SU-DHL-6 (cell line): ENCODE measurements around the gene SLC16A12.

ENCODE experiments used
- H2AFZ ChIP-seq: fragments of 200-600 bp; sonication (generic); 2 replicates; pipeline ENCODE4 v1.6.1; 2014; ENCODE audit warnings: low read depth, mild to moderate bottlenecking, moderate library complexity, mixed read lengths, antibody characterized with exemption, low read length; ENCODE audit not compliant: severe bottlenecking
- H3F3A ChIP-seq: fragments of 200-600 bp; shearing (Covaris generic); 2 replicates; pipeline ENCODE4 v1.6.0; 2016; ENCODE audit warnings: antibody characterized with exemption, mild to moderate bottlenecking; ENCODE audit not compliant: insufficient read depth
- H3K27ac ChIP-seq: fragments of 200-600 bp; sonication (generic); 2 replicates; pipeline ENCODE4 v1.5.1; 2016; ENCODE audit warnings: low read depth, mild to moderate bottlenecking, low read length, moderate library complexity, mixed read lengths
- H3K27me3 ChIP-seq: fragments of 200-600 bp; sonication (generic), shearing (Covaris generic); 2 replicates; pipeline ENCODE4 v1.6.0; 2014; ENCODE audit warnings: mild to moderate bottlenecking, low read length
- H3K36me3 ChIP-seq: fragments of 200-600 bp; sonication (generic); 2 replicates; pipeline ENCODE4 v1.6.1; 2014; ENCODE audit warnings: mild to moderate bottlenecking, low read length, mixed read lengths
- H3K4me2 ChIP-seq: fragments of 300-600, 200-600 bp; shearing (Covaris generic), sonication (generic); 2 replicates; pipeline ENCODE4 v1.6.0; 2014; ENCODE audit warnings: low read length, low read depth, mild to moderate bottlenecking; ENCODE audit not compliant: poor library complexity, severe bottlenecking
- H3K4me3 ChIP-seq: fragments of 200-600 bp; sonication (generic); 2 replicates; pipeline ENCODE4 v1.5.1; 2014; ENCODE audit warnings: antibody characterized with exemption, low read length, mild to moderate bottlenecking, mixed read lengths; ENCODE audit not compliant: insufficient read depth, poor library complexity, severe bottlenecking
- H3K79me2 ChIP-seq: fragments of 200-600 bp; sonication (generic); 2 replicates; pipeline ENCODE4 v1.6.1; 2014; ENCODE audit warnings: mild to moderate bottlenecking, low read length, moderate library complexity; ENCODE audit not compliant: insufficient read depth
- H3K9ac ChIP-seq: fragments of 200-600 bp; sonication (generic); 2 replicates; pipeline ENCODE4 v1.7.0; 2014; ENCODE audit warnings: mild to moderate bottlenecking, low read length
- H3K9me2 ChIP-seq: fragments of 200-600 bp; sonication (generic); replicated peaks from 2 replicates; pipeline ENCODE4 v1.6.1; 2014; ENCODE audit warnings: low read length; ENCODE audit not compliant: insufficient read depth
- H3K9me3 ChIP-seq: fragments of 200-600 bp; sonication (generic); 2 replicates; pipeline ENCODE4 v1.6.1; 2014; ENCODE audit warnings: low read length, mixed read lengths; ENCODE audit not compliant: insufficient read depth
- H4K20me1 ChIP-seq: fragments of 200-600 bp; sonication (generic); 2 replicates; pipeline ENCODE4 v1.6.1; 2014; ENCODE audit warnings: low read depth, mild to moderate bottlenecking, antibody characterized with exemption, low read length, moderate library complexity, mixed read lengths
- EZH2phosphoT487 ChIP-seq: fragments of 200-600 bp; sonication (generic), shearing (Covaris generic); conservative IDR thresholded peaks from 2 replicates; pipeline ENCODE4 v1.6.1; 2018; ENCODE audit warnings: mild to moderate bottlenecking, antibody characterized with exemption, low read length, moderate library complexity, mixed read lengths
- TF ChIP-seq, protein P1 (sequence below): fragments of 200-600 bp; sonication (generic); IDR thresholded peaks from one replicate; pipeline ENCODE4 v1.5.1; 2017; ENCODE audit warnings: antibody characterized with exemption, mild to moderate bottlenecking, low read length, moderate library complexity; ENCODE audit not compliant: insufficient read depth, poor library complexity, severe bottlenecking

The SLC16A12 gene

DNA sequence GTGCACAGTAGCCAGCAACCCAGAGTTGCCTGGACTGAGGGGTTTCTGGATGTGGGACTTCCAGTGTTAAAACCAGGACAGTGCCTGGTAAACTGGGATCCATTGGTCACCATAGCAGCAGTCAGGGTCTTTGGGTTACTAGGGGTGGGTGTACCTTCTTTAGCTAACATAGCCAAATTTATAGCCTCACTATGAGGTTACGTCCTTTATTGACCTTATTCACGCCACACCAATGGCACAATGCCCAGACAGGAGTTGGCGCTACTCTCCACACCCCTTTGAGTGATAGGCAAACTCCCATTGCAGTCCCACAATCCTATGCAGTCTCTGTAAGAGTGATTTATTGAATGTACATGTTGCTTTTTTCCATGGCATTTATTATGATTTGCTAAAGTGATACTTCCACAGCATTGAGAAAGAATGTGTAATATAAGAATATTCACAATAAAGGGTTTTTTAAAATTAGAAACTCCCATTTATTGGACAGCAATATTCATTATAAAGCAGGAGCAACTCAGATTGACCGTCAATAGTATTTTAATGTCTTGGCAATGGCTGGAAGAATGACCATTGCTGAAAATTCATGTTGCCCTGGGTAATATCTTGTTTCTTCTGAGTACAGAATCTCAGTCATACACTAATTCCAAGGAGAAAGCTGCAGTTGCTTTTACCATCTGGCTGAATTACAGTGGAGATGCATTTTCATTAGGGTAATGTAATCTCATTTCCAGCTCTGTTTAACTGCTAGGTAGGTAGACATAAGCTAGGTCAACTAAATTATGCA lies 95.0 kb downstream of the SLC16A12 start:
- no peaks in the 10 kb centered on the region for H3K9me2 ChIP-seq

DNA sequence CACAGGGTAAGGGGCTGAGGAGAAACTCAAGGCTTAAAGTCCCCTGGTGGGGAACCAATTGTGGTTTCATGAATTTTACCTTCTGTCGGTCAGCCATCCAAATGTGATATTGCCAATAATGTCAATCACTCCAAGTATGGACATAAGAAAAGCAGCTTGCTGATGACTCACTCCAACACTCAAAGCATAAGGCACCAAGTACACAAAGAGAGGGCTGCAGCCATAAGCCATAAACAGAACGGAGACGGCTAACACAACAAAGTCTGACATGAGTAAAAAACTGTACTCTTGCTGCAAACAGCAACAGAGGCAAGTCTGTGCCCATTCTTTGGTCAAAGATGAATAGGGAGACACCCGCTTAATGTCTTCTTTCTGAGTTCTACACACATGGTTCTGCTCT lies 96.9 kb downstream of the SLC16A12 start:
- no peak overlapping the region for H3K4me3 ChIP-seq
- no peak for TF ChIP-seq EZH2phosphoT487
- TF ChIP-seq, protein P1, sequence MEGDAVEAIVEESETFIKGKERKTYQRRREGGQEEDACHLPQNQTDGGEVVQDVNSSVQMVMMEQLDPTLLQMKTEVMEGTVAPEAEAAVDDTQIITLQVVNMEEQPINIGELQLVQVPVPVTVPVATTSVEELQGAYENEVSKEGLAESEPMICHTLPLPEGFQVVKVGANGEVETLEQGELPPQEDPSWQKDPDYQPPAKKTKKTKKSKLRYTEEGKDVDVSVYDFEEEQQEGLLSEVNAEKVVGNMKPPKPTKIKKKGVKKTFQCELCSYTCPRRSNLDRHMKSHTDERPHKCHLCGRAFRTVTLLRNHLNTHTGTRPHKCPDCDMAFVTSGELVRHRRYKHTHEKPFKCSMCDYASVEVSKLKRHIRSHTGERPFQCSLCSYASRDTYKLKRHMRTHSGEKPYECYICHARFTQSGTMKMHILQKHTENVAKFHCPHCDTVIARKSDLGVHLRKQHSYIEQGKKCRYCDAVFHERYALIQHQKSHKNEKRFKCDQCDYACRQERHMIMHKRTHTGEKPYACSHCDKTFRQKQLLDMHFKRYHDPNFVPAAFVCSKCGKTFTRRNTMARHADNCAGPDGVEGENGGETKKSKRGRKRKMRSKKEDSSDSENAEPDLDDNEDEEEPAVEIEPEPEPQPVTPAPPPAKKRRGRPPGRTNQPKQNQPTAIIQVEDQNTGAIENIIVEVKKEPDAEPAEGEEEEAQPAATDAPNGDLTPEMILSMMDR = no peak

More for the DNA sequence above, 95.0 kb downstream of the SLC16A12 start:
- H4K20me1 ChIP-seq = no peaks in the 10 kb centered on the region
- no peak overlapping the region for H3K9ac ChIP-seq
- H2AFZ ChIP-seq = no peak overlapping the region
- H3K36me3 ChIP-seq = no peaks in the 10 kb centered on the region
- H3K27ac ChIP-seq = no peak overlapping the region
- H3K9me3 ChIP-seq = no peaks in the 10 kb centered on the region
- H3K27me3 ChIP-seq = no peaks in the 10 kb centered on the region
- no peaks in the 10 kb centered on the region for H3K79me2 ChIP-seq
- TF ChIP-seq, protein P1 = no peak
- TF ChIP-seq EZH2phosphoT487 = no peak
- H3K4me3 ChIP-seq = no peak overlapping the region
- no peaks in the 10 kb centered on the region for H3F3A ChIP-seq
- no peak overlapping the region for H3K4me2 ChIP-seq

DNA sequence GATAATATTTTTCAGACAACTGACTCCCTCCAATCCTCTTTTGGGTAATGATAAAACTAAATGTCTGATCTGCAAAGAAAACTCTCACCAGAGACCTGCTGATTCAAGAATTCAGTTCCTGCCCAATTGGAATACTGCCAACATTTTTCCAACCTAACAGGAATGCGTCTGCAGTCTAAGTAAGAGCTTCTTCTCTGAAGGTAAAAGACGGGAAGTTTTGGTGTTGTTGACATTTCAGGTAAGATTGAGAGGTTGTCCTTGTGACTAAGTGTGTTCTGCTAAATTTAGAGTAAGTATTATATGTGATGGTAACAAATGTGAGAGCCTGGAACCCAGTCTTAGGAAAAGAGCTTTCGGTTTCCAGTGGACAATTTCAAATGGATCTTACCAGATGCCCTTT lies 103.4 kb downstream of the SLC16A12 start:
- TF ChIP-seq, protein P1 = no peak
- TF ChIP-seq EZH2phosphoT487 = no peak
- Histone ChIP-seq H3K27ac (no peak overlapping the region), H4K20me1 (no peaks in the 10 kb centered on the region), H3F3A (no peaks in the 10 kb centered on the region), H3K9ac (no peak overlapping the region), H3K27me3 (no peaks in the 10 kb centered on the region), H3K9me2 (no peaks in the 10 kb centered on the region), H3K4me2 (no peak overlapping the region), H3K79me2 (no peaks in the 10 kb centered on the region), H2AFZ (no peak overlapping the region), H3K4me3 (no peak overlapping the region), H3K9me3 (no peaks in the 10 kb centered on the region), H3K36me3 (no peaks in the 10 kb centered on the region)

More for the DNA sequence above, 96.9 kb downstream of the SLC16A12 start:
- no peaks in the 10 kb centered on the region for H4K20me1 ChIP-seq
- H3K79me2 ChIP-seq = no peaks in the 10 kb centered on the region
- H3K9me3 ChIP-seq = no peaks in the 10 kb centered on the region
- no peak overlapping the region for H2AFZ ChIP-seq
- no peak overlapping the region for H3K27ac ChIP-seq
- H3F3A ChIP-seq = no peaks in the 10 kb centered on the region
- H3K36me3 ChIP-seq = no peaks in the 10 kb centered on the region
- no peaks in the 10 kb centered on the region for H3K9me2 ChIP-seq
- no peaks in the 10 kb centered on the region for H3K27me3 ChIP-seq
- H3K4me2 ChIP-seq = no peak overlapping the region
- H3K9ac ChIP-seq = no peak overlapping the region
